Right kidney (tissue), 1 donor: Measurements from ENCODE around the gene OR2T34.
"Not testable (repeated sequence)": the region's sequence is repeated elsewhere in the genome, so short reads cannot be mapped to it uniquely, and the experiment has no call there.

Experiments
- DNase-seq: peaks from one replicate; pipeline ENCODE4 v3.0.0-alpha.2; 2016

The OR2T34 gene

GRCh38 chr1:248551027-248551426 is 23.5 kb downstream of the OR2T34 start:
- DNase-seq = not testable (repeated sequence)

- DNase-seq = not testable (repeated sequence)
Observed at GRCh38 chr1:248547383-248547782, 27.2 kb downstream of the OR2T34 start.

- not testable (repeated sequence) for DNase-seq
Observed at GRCh38 chr1:248537449-248537848, 37.1 kb downstream of the OR2T34 start.
